HG03378 (cell line): ENCODE results near the gene PLXNC1.

Experiments
- ATAC-seq: cut with Tn5 transposase; IDR thresholded peaks from one replicate; pipeline ENCODE4 v1.9.1; 2021; ENCODE audit warnings: mild to moderate bottlenecking, moderate library complexity; ENCODE audit not compliant: unreplicated experiment

PLXNC1 gene

GRCh38 chr12:94202245-94203180 is 54.1 kb downstream of the PLXNC1 start:
- no peak for ATAC-seq

DNA sequence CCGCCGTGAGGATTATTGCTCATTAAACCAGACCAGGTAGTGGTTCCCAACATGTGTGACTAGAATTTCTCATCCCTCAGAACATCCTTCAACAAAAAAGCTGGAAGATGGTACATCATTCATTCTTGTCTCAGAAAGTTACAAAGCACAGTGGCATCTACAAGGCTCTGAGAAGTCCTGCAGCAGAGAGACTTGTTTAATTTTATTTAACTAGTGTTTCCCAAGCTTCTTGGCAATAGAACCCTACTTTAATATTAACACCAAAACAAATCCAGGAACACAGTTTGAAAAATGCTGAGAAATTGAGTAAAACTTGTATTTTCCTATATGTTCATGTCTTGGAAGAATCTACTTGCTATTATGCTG is 54.8 kb downstream of the PLXNC1 start:
- no peak for ATAC-seq

GRCh38 chr12:94203796-94204195 is 55.4 kb downstream of the PLXNC1 start:
- no peak for ATAC-seq

GRCh38 chr12:94204499-94205247 is 56.3 kb downstream of the PLXNC1 start:
- ATAC-seq, result no peak

DNA sequence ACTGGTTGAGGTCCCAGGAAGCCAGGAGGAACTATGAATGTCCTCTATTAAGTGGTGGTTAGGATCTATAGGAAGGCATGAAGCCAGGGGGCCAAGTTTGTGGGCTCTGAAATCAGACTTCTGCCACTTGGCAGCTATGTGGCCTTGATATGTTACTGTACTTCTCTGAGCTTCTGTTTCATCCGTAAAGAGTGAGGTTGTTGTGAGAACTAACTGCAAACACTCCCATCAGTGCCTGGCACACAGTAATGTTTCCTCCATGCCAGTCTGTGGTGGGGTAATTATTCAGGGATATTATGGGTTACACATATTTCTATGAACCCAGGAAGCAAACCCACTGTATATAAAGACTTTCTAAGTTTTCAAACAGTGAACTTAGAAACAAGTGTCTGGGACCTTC is 57.4 kb downstream of the PLXNC1 start:
- ATAC-seq, result no peak

GRCh38 chr12:94206886-94207285 is 58.5 kb downstream of the PLXNC1 start:
- no peak for ATAC-seq

DNA sequence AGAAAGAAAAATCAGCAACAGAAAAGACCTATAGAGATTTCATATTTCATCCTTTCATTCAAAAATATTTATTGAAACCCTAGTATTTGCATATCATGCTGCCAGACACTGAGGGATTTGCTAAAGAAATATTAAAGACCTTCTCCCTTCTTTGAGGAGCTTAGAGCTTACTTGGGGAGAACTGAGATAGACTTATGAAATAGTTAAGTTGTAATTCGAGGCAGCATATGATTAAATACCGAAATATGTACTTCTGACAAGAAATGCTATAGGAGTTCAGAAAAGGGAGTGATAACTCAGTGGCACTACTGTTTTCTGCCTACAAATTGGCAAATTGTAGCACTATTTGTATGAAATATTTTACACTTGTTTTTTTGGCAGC is 59.1 kb downstream of the PLXNC1 start:
- ATAC-seq, result no peak

- ATAC-seq, result peak; percentile 74
These were observed 59.7 kb downstream of the PLXNC1 start for GRCh38 chr12:94207849-94208621.

GRCh38 chr12:94208622-94208966 is 60.2 kb downstream of the PLXNC1 start:
- peak; percentile 41 for ATAC-seq

- no peak for ATAC-seq
These were observed 60.9 kb downstream of the PLXNC1 start for GRCh38 chr12:94209240-94209639.

DNA sequence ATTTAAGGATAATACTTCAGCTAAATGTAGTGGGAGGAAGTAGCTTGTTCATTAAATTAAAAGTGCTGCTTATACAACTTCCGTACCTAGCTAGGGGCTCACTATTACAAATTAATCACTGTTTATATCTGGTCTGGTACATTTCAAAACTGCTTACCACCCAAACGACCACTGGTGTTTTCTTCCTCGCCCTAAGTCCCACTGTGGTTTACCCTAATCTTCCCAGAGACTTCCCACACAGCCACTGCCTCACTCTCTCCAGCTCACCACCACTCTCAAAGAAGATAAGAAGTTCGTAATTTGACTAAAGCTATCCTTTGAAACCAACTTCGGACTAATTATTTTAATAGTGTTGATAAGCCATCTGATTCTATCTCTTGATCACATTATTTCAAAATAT is 62.6 kb downstream of the PLXNC1 start:
- no peak for ATAC-seq

GRCh38 chr12:94218233-94218632 is 69.9 kb downstream of the PLXNC1 start:
- ATAC-seq, result no peak

- no peak for ATAC-seq
These were observed 71.4 kb downstream of the PLXNC1 start for GRCh38 chr12:94219622-94220302.

GRCh38 chr12:94220804-94221203 is 72.4 kb downstream of the PLXNC1 start:
- no peak for ATAC-seq

- ATAC-seq, result no peak
These were observed 74.1 kb downstream of the PLXNC1 start for GRCh38 chr12:94222351-94223084.

- no peak for ATAC-seq
These were observed 75.5 kb downstream of the PLXNC1 start for GRCh38 chr12:94223842-94224241.

GRCh38 chr12:94225506-94225905 is 77.1 kb downstream of the PLXNC1 start:
- ATAC-seq, result no peak

- ATAC-seq, result no peak
These were observed 77.7 kb downstream of the PLXNC1 start for GRCh38 chr12:94225947-94226630.

DNA sequence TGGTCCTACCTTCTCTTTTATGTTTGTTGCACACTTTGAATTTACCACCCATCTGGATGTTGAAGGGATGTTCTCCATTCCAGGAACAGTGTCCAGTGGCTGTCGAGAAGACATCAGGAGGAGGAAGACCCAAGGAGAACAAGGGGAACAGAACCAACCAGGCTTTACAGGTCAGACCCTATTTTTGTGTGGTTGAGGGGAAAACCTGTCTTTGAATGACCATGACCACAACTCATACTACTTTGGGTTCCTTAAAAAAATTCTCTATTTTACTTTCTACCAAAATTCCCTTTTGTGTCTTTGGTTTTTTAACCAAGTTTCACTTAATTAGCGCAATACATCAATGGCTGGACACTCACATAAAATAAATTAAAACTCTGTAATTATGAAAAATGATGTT is 78.7 kb downstream of the PLXNC1 start:
- ATAC-seq, result no peak

GRCh38 chr12:94228488-94228907 is 80.1 kb downstream of the PLXNC1 start:
- ATAC-seq, result peak; percentile 52
